ENCODE measurements around the gene CBX3.
"Not testable (repeated sequence)": the region's sequence is repeated elsewhere in the genome, so short reads cannot be mapped to it uniquely, and the experiment has no call there.

The CBX3 gene

DNA sequence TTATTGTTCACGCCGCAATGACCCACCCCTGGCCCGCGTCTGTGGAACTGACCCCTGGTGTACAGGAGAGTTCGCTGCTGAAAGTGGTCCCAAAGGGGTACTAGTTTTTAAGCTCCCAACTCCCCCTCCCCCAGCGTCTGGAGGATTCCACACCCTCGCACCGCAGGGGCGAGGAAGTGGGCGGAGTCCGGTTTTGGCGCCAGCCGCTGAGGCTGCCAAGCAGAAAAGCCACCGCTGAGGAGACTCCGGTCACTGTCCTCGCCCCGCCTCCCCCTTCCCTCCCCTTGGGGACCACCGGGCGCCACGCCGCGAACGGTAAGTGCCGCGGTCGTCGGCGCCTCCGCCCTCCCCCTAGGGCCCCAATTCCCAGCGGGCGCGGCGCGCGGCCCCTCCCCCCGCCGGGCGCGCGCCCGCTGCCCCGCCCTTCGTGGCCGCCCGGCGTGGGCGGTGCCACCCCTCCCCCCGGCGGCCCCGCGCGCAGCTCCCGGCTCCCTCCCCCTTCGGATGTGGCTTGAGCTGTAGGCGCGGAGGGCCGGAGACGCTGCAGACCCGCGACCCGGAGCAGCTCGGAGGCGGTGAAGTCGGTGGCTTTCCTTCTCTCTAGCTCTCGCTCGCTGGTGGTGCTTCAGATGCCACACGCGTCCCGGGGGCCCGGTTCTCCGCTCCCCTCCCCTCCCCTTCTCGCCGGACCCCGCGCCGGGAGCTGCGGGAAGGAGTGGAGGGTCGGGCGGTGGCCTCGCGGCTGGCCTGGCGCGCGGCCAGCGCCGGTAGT lies at the start of gene CBX3:
TSS of gene CBX3 (plus strand) at position 499 of the 772 bp plus-strand sequence. CDS start 1,254 bp downstream, outside the sequence.
- DNase-seq, result peak; percentile 72 to 95 (median 91)

- DNase-seq, result peak in 12 of 14 donors; percentile 37 to 82 (median 67)
Measured at GRCh38 chr7:26151953-26152781, 49.4 kb upstream of the CBX3 start, which contains the start of gene NFE2L3. Gene NFE2L3, plus strand, starts transcription at chr7:26152198. Its CDS starts 301 bp downstream, at chr7:26152499.

DNA sequence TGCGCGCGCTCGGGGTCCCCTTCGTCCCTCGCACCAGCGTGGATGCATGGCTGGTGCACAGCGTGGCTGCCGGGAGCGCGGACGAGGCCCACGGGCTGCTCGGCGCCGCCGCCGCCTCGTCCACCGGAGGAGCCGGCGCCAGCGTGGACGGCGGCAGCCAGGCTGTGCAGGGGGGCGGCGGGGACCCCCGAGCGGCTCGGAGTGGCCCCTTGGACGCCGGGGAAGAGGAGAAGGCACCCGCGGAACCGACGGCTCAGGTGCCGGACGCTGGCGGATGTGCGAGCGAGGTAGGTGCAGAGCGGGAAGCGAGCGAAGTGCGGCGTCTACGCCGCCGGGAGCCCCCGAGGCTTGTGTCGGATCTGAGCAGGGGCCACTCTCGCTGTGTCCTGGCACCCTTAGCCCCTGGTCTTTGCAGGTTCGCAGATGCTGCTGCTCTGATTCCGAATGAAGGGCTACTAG lies 48.7 kb upstream of the CBX3 start:
- DNase-seq, result not testable (repeated sequence)

- DNase-seq, result no peak
Measured at GRCh38 chr7:26153241-26153822, 48.2 kb upstream of the CBX3 start.

- DNase-seq, result peak in 1 of 14 donors; percentile 19
Measured at GRCh38 chr7:26153823-26154783, 47.4 kb upstream of the CBX3 start.

DNA sequence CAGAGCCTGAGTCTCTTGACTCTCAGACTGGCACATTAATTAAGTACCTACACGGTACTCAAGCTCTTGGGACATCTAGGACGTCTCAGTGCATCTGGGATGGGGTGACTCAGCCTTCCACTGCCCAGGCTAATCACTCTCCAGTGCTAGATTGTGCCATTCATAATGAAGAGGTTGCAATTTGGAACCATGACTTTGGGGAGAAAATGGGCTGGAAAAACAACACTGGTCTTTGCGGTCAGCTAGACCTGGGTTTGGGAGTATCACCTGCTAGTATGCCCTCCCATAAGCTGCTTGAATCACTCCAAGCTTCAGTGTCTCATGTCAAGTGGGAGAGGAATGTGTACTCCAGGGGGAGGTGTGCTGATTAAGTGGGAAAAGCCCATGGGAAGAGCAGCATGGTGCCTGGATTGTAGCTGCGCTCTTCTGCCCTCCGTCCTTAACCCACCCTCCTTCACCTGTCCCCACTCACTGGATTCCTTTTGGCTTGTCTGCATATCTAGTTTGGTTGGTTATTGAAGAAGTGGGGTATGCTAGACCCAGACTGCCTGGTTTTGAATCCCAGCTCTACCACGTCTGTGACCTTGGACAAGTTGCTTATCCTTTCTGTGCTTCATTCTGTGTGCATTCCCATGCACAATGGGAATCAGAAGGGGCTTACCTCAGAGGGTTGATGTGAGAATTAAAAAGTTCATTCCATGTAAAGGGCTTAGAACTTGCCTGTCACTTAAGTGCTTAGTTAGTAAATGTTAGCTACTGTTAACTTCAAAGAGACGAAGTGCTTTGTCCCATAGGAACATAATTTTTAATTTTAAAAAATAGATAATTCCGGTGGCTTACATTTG lies 45.8 kb upstream of the CBX3 start:
- DNase-seq, result no peak

DNA sequence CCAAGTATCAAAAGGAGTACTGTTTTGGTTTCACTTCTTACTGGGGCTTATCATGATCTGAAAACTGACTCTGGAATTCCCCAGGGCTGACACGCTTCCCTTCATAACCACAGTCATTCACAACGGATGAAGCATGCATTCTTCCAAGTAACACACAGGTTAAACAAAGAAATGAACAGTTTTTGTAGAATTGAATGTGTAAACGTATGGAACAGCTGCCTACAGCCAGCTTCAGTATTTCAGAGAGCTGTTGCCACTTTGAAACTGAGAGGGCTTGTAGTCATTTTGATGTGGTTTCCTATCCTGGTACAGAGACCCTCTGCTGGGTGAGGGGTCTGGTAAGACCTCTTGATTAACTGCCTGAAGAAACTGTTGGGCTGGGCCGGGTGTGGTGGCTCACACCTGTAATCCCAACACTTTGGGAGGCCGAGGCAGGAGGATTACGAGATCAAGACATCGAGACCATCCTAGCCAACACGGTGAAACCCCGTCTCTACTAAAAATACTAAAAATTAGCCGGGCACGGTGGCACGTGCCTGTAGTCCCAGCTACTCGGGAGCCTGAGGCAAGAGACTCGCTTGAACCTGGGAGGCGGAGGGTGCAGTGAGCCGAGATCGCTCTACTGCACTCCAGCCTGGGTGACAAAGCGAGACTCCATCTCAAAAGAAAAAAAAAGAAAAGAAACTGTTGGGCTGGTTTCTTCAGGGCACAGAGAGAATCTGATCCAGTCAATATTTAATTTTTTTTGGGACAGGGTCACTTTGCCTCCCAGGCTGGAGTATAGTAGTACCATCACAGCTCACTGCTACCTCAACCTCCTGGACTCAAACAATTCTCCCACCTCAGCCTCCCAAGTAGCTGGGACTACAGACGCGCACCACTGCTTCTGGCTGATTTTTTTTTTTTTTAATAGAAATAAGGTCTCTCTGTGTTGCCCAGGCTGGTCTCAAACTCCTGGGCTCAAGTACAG lies 44.8 kb upstream of the CBX3 start:
- no peak for DNase-seq

- no peak for DNase-seq
Measured at GRCh38 chr7:26157520-26158105, 43.9 kb upstream of the CBX3 start.

DNA sequence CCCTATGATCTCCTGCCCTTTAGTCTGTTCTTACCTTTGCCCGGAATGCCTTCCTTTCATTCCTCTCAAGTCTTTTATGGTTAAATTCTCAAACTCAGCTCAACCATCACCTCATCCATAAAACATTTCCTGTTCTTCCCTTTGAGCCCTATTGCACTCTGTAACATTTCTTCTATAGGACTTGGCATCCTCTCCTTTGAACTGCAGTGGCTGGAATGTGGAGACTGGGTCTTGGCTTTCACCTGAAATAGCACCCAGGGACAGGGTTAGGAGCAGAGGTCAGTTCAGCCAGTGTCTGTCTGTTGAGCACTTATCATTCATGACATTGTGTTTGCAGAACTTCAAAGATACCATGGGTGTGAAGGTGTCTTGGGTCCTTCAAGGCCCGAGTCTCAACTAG lies 42.3 kb upstream of the CBX3 start:
- DNase-seq, result no peak

- no peak for DNase-seq
Measured at GRCh38 chr7:26160896-26161295, 40.6 kb upstream of the CBX3 start.

DNA sequence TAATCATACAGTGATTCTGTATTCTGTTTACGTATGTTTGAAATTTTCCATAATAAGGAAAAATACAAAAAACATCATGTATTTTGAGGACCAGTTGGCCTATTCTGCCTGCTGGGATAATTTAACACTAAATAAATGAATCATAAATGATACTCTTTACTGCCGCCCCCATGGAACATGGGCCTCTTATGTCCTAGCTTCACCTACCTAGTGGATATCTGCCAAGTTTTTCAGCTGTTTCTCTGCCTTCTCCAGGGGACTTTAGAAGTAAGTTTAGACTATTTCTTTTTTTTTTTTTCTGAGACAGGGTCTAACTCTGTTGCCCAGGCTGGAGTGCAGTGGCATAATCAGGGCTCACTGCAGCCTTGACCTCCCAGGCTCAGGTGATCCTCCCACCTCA lies 39.1 kb upstream of the CBX3 start:
- DNase-seq, result no peak

DNA sequence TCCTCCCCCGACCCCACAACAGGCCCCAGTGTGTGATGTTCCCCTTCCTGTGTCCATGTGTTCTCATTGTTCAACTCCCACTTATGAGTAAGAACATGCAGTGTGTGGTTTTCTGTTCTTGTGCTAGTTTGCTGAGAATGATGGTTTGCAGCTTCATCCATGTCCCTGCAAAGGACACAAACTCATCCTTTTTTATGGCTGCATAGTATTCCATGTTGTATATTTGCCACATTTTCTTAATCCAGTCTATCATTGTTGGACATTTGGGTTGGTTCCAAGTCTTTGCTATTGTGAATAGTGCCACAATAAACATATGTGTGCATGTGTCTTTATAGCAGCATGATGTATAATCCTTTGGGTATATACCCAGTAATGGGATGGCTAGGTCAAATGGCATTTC lies 37.7 kb upstream of the CBX3 start:
- DNase-seq, result not testable (repeated sequence)

DNA sequence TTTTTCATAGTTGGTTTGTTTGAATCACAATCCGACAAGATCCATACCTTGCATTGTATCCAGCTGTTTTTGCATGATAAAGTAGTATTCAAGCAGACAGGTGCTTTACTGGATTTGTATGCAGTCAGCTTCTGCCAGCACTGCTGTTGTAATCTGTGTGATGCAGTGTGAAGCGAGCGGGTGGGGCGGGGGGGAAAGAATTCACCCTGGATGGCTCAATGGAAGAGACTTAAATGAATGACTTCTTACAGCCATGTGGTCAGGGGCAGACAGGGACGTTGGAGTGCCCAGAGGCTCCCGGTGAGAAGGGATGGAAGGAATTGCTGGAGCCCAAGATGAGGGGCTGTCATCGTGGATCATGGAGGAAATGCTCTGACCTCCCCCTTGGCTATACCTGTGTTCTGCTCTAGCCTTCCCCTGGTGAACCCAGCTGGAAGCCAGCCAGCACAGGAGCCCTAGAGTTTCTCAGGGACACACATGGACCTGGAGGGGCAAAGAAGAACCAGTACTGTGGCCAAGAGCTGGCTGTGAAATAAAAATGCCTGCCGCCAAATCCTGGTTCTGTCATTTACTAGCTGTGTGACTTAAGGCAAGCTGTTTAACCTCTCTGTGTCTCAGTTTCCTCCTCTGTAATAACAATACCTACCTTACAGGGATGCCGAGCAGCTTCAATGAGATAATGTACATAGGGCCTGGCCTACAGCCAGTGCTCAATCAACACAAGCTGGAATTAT lies 35.4 kb upstream of the CBX3 start:
- DNase-seq, result no peak

- no peak for DNase-seq
Measured at GRCh38 chr7:26166684-26167266, 34.8 kb upstream of the CBX3 start.

- no peak for DNase-seq
Measured at GRCh38 chr7:26167303-26167934, 34.1 kb upstream of the CBX3 start.

- no peak for DNase-seq
Measured at GRCh38 chr7:26168458-26169023, 33.0 kb upstream of the CBX3 start.

- no peak for DNase-seq
Measured at GRCh38 chr7:26169271-26169670, 32.3 kb upstream of the CBX3 start.
